NCI-H2171 (cell line): Measurements from ENCODE around the gene SLC22A12.

ENCODE experiments used
- DNase-seq: peaks from one replicate; lab custom pipeline; 2025; lab: John Stamatoyannopoulos, UW

Gene SLC22A12

DNA sequence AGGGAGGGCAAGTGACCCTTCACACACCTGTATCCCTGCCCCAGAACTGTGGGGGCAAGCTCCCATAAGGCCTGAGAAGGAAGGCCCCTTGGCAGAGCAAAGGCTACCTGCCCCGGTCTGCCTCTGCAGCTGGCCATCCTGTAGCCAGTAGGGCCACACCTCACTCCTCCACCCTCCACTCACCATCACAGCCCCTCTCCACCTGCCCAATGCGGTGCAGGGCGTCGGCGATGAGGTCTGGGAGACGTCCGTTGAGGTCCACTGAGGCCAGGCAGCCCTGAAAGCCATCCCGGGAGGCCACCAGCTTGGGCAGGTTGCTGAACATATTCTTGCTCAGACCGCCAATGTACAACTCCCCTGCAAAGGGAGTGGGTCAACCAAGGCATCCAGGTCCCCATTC is 57.5 kb downstream of the SLC22A12 start:
- no peak for DNase-seq

DNA sequence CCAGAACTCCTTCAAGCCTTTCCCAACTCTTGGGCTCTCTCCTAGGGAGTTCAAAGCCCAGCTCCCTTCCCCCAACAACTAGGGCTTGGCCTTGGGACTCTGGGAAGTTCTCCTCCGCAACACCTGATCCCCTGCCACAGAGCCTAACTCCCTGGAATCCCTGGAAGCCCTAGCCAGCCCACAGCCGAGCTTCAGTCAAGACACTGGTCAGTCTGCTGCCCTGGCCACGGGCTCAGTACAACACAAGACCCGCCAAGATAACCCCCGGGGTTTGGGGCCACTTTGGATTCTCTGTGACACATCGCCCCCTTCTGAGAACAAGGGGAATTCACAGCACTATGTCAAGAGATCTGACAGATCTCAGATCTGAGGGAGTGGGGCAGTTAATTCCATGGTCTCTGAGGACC is 58.3 kb downstream of the SLC22A12 start:
- no peak for DNase-seq

GRCh38 chr11:64650923-64651523 is 60.0 kb downstream of the SLC22A12 start:
- no peak for DNase-seq
